ENCODE data around the gene DYRK3.
A peak's percentile ranks its signal among the peaks of the same experiment; 100 is the strongest.

The DYRK3 gene

GRCh38 chr1:206661161-206661820 is 26.0 kb downstream of the DYRK3 start:
- H3K9ac ChIP-seq (ENCODE audit: low read depth, low read length): no peak overlapping the region
- no peaks in the 10 kb centered on the region for H3K36me3 ChIP-seq (ENCODE audit: insufficient read depth, low read length)
- no peaks in the 10 kb centered on the region for H3K4me1 ChIP-seq (ENCODE audit: insufficient read depth, low read length)

DNA sequence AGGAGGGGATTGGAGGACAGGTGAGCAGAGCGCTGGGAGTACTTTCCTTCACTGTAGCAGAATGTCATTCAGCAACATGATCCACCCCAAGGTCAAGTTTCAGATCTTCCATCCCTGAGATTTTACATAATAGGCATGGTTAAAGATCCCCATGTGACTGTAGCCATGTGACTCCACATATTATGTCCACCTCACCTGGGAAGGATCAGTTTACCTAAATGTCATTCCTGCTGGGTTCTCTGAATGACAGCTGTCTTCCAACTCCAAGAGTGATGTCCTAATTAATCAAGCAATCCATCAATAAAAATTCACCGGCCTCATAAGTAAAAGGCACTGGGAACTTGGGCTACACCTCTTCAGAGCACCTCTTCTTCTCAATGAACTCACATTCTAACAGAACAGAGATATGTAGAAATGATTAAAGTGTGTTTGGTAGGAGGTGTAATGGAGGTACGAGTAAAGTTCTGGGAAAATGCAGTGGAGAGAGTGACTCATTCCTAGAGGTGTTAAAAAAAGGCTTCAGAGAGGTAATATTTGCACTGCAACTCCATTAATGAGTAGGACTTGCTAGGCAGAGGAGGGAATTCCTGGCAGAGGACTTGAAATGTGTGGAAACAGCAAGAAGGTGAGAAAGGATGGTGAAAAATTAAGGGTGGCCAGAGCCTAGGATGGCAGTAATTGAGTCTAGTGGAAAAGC is 27.2 kb downstream of the DYRK3 start:
- H3K4me1 ChIP-seq (ENCODE audit: insufficient read depth, low read length): no peaks in the 10 kb centered on the region
- no peak overlapping the region for H3K9ac ChIP-seq (ENCODE audit: low read depth, low read length)
- no peaks in the 10 kb centered on the region for H3K36me3 ChIP-seq (ENCODE audit: insufficient read depth, low read length)
- H3K9me3 ChIP-seq (ENCODE audit: control insufficient read depth, insufficient read depth, low read length): no peaks in the 10 kb centered on the region

More at GRCh38 chr1:206661161-206661820, 26.0 kb downstream of the DYRK3 start:
- no peaks in the 10 kb centered on the region for H3K9me3 ChIP-seq (ENCODE audit: control insufficient read depth, insufficient read depth, low read length)

- Histone ChIP-seq H3K4me1 (ENCODE audit: insufficient read depth, low read length) (no peaks in the 10 kb centered on the region), H3K36me3 (ENCODE audit: insufficient read depth, low read length) (no peaks in the 10 kb centered on the region), H3K9ac (ENCODE audit: low read depth, low read length) (peak overlapping the region; percentile 29; the same call in 1 of the 2 replicates), H3K9me3 (ENCODE audit: control insufficient read depth, insufficient read depth, low read length) (no peaks in the 10 kb centered on the region)
Measured at GRCh38 chr1:206663362-206663761, 28.0 kb downstream of the DYRK3 start.

GRCh38 chr1:206663832-206664652 is 28.7 kb downstream of the DYRK3 start:
- Histone ChIP-seq H3K36me3 (ENCODE audit: insufficient read depth, low read length) (no peaks in the 10 kb centered on the region), H3K9me3 (ENCODE audit: control insufficient read depth, insufficient read depth, low read length) (no peaks in the 10 kb centered on the region), H3K9ac (ENCODE audit: low read depth, low read length) (peak overlapping the region; percentile 29; the same call in 1 of the 2 replicates), H3K4me1 (ENCODE audit: insufficient read depth, low read length) (no peaks in the 10 kb centered on the region)

DNA sequence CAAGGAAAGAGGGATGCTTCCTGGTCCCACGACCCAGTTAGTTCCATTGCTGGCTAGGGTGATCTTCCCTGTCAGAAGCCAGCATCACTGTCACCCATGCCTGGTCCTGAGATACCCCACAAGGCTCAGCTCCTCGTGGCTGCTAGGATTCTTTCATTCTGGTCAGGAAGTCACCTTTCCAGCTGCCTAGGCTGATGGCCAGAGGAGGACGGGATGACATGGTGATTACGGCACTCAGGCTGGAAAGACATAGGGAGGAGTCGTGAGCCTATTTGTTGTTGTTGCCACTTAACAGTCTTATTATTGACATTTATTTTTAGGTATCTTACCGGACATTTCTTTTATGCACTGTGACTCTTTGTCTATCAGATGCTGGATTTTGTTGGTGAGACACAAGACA is 29.4 kb downstream of the DYRK3 start:
- Histone ChIP-seq H3K9ac (ENCODE audit: low read depth, low read length) (no peak overlapping the region), H3K36me3 (ENCODE audit: insufficient read depth, low read length) (no peaks in the 10 kb centered on the region), H3K9me3 (ENCODE audit: control insufficient read depth, insufficient read depth, low read length) (no peaks in the 10 kb centered on the region), H3K4me1 (ENCODE audit: insufficient read depth, low read length) (no peaks in the 10 kb centered on the region)

GRCh38 chr1:206666031-206666561 is 30.8 kb downstream of the DYRK3 start:
- Histone ChIP-seq H3K9ac (ENCODE audit: low read depth, low read length) (no peak overlapping the region), H3K36me3 (ENCODE audit: insufficient read depth, low read length) (no peaks in the 10 kb centered on the region), H3K4me1 (ENCODE audit: insufficient read depth, low read length) (peaks cover 4% of the 10 kb centered on the region; the same call in 1 of the 2 replicates), H3K9me3 (ENCODE audit: control insufficient read depth, insufficient read depth, low read length) (no peaks in the 10 kb centered on the region)

DNA sequence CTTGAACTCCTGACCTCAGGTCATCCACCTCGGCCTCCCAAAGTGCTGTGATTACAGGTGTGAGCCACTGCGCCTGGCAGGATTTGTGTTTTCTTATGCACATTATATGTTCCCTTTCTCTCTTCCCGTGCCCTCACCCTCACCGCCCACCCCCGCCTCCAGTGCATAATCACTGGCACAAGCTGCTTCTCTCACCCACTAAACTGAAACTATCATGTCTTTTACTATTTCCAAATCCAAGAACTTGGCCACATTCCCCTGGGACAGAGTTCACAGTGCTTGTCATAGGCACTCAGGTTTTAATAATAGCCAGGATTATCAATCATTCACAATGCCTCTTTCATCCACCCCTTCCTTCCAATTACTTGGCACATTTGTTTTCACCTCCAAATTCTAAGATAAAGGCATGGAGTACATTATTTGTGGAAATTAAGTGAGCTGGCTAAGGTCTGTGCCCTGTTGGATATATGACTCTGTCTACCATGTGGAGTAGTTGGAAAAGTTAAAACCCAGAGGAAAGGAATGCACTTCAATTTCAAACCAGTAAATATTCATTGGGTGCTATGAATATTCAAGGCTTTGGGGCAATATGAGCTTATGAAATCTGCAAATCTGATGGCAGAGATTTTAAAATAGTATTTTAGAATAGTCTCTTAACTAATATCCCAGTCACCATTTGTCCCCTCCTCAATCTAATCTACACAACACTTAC is 31.8 kb downstream of the DYRK3 start:
- peaks cover 12% of the 10 kb centered on the region for H3K4me1 ChIP-seq (ENCODE audit: insufficient read depth, low read length)
- H3K9me3 ChIP-seq (ENCODE audit: control insufficient read depth, insufficient read depth, low read length): no peaks in the 10 kb centered on the region
- no peak overlapping the region for H3K9ac ChIP-seq (ENCODE audit: low read depth, low read length)
- no peaks in the 10 kb centered on the region for H3K36me3 ChIP-seq (ENCODE audit: insufficient read depth, low read length)

- no peak overlapping the region for H3K9ac ChIP-seq (ENCODE audit: low read depth, low read length)
Measured at GRCh38 chr1:206668351-206668750, 33.0 kb downstream of the DYRK3 start.

GRCh38 chr1:206668874-206669410 is 33.6 kb downstream of the DYRK3 start:
- H3K4me1 ChIP-seq (ENCODE audit: insufficient read depth, low read length): peaks cover 23% of the 10 kb centered on the region
- no peaks in the 10 kb centered on the region for H3K9me3 ChIP-seq (ENCODE audit: control insufficient read depth, insufficient read depth, low read length)
- no peaks in the 10 kb centered on the region for H3K36me3 ChIP-seq (ENCODE audit: insufficient read depth, low read length)
- H3K9ac ChIP-seq (ENCODE audit: low read depth, low read length): no peak overlapping the region

More at GRCh38 chr1:206668351-206668750, 33.0 kb downstream of the DYRK3 start:
- Histone ChIP-seq H3K36me3 (ENCODE audit: insufficient read depth, low read length) (no peaks in the 10 kb centered on the region), H3K4me1 (ENCODE audit: insufficient read depth, low read length) (peaks cover 22% of the 10 kb centered on the region), H3K9me3 (ENCODE audit: control insufficient read depth, insufficient read depth, low read length) (no peaks in the 10 kb centered on the region)

- Histone ChIP-seq H3K9ac (ENCODE audit: low read depth, low read length) (no peak overlapping the region), H3K36me3 (ENCODE audit: insufficient read depth, low read length) (no peaks in the 10 kb centered on the region), H3K9me3 (ENCODE audit: control insufficient read depth, insufficient read depth, low read length) (no peaks in the 10 kb centered on the region), H3K4me1 (ENCODE audit: insufficient read depth, low read length) (peaks cover 23% of the 10 kb centered on the region)
Measured at GRCh38 chr1:206672011-206672688, 36.8 kb downstream of the DYRK3 start.

DNA sequence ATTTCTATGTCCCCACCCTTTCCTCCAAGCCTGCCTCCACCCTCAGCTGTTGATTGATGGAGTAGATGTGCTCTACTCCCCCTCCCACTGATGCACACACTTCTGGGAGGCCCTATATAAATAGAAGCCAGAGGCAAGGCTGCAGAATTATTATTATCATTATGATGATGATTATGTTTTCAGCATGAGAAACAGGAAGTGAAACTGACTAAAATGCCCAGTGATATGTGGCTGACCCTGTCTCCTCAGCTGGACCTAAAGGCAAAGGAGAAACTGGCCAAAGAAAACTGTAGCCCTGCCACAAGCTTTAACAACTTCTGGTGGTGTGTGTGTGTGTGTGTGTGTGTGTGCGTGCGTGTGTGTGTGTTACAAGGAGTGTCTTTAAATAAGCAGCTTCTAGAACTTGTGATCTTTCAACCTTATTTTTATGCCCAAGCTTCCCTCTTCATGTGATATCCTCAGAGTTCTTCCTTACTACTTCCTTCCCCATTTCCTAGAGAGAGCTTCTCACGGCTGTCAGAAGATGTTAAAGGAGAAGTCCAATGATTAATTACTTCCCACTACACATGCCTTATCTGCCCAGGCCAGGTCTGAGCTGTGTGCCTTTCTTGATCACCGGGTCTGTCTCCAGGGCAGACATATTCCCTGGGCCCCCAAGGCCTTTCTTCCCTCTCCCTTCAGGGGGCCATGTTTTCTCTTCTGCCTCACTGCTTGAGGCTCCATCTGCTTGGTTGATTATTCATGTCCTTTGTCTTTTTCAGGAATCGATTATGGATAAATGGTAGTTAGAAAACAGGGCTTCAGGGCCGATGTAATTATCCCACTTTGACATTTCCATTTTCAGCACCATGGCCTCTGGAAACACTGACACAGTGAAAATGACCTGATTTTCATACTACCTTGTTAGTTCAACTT is 37.8 kb downstream of the DYRK3 start:
- H3K9me3 ChIP-seq (ENCODE audit: control insufficient read depth, insufficient read depth, low read length): no peaks in the 10 kb centered on the region
- H3K4me1 ChIP-seq (ENCODE audit: insufficient read depth, low read length): peaks cover 23% of the 10 kb centered on the region
- no peak overlapping the region for H3K9ac ChIP-seq (ENCODE audit: low read depth, low read length)
- no peaks in the 10 kb centered on the region for H3K36me3 ChIP-seq (ENCODE audit: insufficient read depth, low read length)

- Histone ChIP-seq H3K9me3 (ENCODE audit: control insufficient read depth, insufficient read depth, low read length) (no peaks in the 10 kb centered on the region), H3K9ac (ENCODE audit: low read depth, low read length) (no peak overlapping the region), H3K4me1 (ENCODE audit: insufficient read depth, low read length) (peaks cover 23% of the 10 kb centered on the region), H3K36me3 (ENCODE audit: insufficient read depth, low read length) (no peaks in the 10 kb centered on the region)
Measured at GRCh38 chr1:206674236-206674635, 38.9 kb downstream of the DYRK3 start.

Data from ES-I3 (cell line).